Endothelial cell of hepatic sinusoid (primary cell): ENCODE results near the gene UTS2.

Source experiments
- in situ Hi-C: cut with HindIII; loops from 2 replicates; pipeline ENCODE4 v1.10.0; 2017; ENCODE audit warnings: low sequenced_read_pairs

UTS2 gene

DNA sequence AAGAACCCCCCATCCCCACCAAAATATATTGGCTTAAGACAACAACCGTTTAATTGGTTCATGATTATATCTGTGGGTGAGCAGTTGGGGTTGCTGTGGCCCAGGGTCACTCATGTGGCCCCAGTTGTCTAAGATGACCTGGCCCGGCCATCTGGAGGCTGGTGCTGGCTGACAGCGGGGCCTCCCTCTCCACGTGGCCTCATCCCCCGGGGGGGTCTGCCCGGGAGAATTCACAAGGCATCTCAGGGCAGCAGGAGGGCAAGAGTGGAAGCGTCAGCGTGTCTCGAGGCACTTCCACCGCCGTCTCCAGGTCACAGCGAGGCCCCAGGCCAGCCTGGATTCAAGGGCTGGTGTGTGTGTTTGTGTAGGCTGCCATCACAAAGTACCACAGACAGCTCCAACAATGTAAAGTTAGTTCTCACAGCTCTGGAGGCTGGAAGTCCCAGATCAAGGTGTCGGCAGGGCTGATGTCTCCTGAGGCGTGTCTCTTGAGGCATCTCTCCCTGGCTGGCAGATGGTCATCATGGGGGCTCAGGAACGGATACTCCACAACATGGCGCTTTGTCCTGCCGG, 11.0 kb upstream of the UTS2 start:
- in situ Hi-C loops, result no loop called here

DNA sequence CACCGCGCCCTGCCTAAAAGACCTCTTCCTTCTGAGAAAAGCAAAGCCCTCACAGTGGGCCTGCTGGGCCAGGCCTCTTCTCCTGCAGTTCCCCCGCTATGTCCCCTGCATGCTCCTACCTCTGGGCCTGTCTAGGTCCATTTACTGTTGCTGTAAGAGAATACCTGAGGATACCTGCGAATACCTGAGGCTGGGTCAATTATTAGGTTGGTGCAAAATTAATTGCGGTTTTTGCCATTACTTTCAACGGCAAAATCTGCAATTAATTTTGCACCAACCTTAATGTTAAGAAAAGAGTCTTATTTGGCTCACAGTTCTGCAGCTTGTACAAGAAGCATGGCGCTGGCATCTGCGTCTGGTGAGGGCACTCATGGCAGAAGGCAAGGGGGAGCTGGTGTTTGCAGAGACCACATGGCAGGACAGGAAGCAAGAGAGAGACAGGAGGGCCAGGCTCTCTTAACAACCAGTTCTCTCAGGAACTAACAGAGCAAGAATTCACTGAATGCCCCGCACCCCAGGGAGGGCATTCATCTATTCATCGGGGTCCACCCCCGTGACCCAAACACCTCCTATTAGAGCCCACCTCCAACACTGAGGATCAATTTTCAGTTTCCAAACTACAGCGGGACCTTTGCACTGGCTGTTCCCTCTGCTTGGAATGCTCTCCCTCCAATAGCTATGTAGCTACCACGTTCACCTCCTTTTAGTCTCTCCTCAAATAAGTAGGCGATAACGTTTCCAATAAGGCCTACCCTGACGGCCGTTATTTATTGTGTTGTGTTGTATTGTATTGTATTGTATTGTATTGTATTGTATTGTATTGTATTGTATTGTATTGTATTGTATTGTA, 9.6 kb upstream of the UTS2 start:
- in situ Hi-C loops, result no loop called here

DNA sequence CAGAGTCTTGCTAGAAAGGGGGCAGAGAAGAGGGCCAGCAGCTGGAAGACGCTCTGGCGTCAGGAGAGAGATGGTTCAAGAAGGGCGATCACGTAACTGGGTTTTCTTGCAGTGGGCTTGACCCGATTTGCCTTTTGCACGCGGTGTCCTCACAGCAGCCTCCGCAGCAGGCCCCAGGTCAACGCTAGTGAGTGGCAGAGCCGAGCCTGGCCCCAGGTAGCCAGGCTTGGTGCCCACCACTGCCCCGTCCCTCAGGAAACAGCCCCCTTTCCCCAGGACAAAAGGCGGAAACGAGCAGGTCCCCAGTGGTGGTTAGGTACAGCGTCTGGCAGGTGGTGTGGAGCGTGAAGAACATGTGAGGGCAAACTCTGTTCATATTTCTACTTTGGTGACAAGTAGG, 8.6 kb upstream of the UTS2 start:
- in situ Hi-C loops, result no loop called here

DNA sequence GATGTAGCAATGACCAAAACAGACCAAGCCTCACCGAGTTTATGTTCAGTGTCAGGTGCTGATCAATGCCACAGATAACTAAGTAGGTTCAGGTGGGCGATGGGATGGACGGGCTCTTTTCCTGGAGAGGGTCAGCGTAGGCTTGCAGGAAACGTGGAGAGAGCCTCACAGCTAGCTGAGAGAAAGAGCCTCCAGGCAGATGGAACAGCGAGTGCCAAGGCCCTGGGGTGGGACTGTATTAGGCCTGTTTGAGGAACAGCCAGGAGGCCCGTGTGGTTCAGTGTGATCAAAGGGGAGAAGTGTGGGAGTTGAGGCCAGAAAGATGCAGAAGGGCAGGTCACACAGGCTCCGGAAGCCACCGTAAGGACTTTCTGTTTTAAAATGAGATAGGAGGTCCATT, 7.3 kb upstream of the UTS2 start:
- in situ Hi-C loops, result no loop called here

DNA sequence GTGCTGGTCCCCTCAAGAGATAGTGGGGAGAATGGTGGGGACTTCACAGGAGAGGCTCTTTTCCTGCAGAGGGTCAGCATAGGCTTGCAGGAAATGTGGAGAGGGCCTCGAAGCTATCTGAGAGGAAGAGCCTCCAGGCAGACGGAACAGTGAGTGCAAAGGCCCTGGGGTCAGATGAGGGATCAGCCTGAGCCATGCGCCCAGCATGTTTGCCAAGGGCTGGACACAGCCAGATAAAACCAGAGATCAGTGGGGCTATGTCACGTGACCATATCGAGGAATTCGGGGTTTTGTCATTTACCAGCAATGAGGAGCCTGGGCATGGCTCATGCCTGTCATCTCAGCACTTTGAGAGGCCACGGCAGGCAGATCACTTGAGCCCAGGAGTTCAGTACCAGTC, 6.5 kb upstream of the UTS2 start:
- in situ Hi-C loops, result loop anchor here (5.0 kb wide), 1 partner anchor 38 kb away; no protein-coding TSS in a partner anchor

DNA sequence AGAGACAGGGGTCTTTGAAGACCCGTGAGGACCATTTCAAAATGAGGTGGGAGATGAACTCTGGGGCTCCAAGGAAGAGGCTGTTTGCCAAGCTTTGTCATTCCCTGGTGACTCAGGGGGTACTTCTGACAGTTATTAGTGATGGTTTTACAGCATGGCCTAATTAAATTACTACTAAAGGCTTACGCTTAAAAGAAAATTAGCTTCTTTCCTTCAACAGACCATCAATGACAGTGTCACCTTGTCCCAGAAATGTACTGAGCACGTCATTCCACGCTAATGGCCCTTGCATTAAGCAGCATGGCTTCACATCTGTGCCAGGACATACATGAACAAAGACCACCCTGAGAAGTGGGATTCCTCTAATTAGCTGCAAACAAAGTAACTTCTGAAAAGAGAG, 5.1 kb upstream of the UTS2 start:
- in situ Hi-C loops, result loop anchor here (5.0 kb wide), 1 partner anchor 39 kb away; no protein-coding TSS in a partner anchor

DNA sequence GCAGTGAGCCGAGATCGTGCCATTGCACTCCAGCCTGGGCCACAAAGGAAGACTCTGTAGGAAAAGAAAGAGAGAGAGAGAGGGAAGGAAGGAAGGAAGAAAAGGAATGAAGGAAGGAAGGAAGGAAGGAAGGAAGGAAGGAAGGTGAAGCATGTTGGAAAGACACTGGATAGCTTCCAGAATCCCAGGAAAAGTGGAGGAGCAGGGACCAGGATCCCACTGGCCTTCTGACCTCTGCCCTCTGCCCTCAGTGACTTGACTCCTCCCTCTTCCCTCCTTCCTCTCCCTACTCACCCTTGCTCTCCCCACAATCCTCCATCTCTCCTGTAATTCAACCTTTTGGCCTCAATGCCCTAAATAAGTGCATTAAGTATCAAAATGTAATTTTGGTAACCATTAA, 4.1 kb upstream of the UTS2 start:
- in situ Hi-C loops, result loop anchor here (5.0 kb wide), 1 partner anchor 40 kb away; no protein-coding TSS in a partner anchor

DNA sequence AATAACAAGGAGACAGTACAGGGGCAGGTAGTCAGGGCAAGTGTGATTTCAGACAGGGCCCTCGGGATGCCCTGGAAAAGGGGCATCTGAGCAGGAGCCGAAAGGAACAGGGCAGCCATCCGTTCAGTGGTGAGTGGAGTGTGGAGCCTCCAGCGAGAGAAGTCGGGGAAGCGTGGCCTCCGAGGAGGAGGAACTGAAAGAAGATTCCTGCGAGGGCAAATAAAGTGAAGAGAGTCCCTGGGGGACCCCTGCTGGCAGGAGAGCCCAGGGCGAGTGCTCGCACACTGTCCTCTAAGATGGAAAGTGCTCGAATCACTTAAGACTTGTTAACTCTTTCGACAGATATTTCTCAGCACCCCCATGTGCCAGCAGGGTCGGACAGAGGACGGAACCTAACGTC, 3.5 kb upstream of the UTS2 start:
- in situ Hi-C loops, result loop anchor here (5.0 kb wide), 1 partner anchor 41 kb away; no protein-coding TSS in a partner anchor

DNA sequence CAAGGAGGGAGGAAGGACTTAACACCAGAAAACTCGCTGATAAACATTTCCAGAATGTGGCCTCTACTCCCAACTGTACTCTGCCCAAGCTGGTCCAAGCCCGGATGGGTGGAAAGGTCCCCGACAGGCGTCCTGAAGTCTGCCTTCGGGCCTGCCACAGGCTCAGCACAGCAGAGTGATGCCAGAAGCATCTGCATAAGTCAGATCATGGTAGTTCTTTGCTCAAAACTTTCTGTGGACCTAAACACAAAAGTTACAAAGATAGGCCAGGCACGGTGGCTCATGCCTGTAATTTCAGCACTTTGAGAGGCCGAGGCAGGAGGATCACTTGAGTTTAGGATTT, 790 bp upstream of the UTS2 start:
- in situ Hi-C loops, result no loop called here

DNA sequence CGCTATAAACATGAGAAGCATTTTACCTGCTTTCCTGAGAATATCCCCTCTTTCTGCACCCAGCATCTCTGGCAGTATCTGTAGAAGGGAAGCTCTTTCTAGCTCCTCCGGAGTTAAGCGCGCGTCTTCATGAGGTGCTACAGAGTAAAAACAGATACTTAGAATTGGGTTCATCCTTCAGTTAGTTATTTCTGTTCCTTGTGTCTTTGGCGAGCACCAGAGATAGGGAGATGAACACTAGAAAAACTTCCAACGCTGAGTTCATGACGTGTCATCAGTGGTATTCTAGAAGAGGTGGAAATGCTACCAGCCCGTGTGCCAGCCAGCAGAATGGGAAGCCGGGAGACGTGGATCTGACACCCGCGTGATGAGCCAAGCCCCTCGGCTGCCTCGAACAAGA, 2.1 kb downstream of the UTS2 start:
- in situ Hi-C loops, result no loop called here

DNA sequence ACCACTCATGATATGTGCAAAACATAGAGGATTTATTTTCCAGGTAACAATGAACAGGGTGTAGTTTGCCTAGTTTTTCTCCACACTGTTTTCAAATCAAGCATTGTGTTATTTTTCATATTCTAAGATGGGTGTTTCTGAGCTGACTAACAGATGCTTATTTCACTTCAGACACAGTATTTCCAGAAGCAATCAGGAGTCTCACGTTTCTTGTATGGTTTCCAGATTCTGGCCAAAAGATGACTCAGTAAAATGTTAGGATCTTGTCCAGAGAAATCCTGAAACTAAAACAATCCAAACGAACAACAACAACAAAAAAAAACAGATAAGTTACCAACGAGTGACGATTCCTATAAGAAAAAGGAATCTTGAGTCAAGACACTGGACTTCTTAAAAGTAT, 5.3 kb downstream of the UTS2 start:
- in situ Hi-C loops, result no loop called here

DNA sequence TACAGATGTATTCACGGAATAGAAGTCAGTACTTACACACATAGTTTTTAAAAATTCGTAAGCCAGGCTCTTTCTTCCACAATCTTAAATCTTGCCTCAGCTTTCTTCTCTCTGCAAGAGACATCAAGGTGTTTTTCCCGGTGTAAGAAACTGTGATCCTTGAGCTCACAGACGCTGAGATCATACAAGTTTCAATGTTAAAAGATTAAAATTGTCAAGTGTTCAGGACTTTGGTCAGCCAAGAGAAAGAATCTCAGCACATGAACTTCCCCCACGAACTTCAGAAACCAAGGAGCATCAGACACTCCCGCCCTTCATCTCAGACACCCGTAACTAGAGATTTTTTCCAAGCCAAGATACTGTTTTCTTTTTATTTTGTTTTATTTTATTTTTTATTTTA, 6.2 kb downstream of the UTS2 start:
- in situ Hi-C loops, result no loop called here

DNA sequence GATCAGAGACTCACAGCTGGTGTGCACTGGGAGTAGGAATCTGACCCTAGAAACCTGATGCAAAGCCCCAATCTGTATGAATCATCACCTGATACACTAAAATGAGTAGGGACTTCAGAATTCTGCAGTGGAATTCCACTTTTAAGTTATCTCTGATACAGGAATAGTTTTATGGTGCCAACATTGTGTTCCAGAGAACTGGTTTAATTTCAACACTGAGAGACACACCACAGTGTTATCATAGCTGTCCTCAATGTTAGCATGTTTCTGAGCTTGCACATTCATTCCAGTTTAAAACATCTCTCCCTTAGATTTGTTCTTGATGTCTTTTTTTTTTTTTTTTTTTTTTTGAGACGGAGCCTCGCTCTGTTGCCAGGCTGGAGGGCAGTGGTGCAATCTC, 7.1 kb downstream of the UTS2 start:
- in situ Hi-C loops, result no loop called here

DNA sequence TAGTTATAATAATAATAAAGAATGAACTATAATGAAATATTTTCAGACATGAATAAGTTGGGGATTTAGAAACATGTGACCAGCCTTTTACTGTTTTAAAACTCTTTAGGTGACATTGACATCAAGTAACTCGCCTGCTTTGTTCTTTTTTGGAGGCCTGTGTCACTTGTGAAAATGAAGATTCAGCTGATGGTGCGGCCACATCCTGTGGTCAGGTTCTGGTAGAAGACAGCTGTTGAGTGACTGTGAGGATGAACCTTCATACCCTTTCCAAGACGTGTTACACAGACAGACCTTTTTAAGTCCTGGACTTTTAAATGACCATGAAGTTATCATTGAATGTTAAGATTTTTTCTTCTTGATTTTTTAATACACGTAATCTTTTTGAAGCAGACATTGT, 10.3 kb downstream of the UTS2 start:
- in situ Hi-C loops, result no loop called here

DNA sequence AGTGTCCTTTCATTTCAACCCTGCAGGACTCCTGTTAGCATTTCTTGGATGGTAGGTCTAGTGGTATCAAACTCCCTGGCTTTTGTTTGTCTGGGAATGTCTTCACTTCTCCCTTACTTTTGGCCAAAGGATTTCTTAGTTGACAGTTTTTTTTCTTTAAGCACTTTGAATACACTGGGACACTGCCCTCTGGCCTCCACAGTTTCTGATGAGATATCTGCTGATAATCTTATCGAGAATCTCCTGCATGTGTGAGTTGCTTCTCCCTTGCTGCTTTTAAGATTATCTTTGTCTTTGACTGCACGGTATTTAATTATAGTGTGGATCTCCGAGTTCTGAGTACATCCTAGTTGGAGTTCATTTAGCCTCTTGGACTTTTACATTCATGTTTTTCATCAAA, 13.3 kb downstream of the UTS2 start:
- in situ Hi-C loops, result no loop called here

DNA sequence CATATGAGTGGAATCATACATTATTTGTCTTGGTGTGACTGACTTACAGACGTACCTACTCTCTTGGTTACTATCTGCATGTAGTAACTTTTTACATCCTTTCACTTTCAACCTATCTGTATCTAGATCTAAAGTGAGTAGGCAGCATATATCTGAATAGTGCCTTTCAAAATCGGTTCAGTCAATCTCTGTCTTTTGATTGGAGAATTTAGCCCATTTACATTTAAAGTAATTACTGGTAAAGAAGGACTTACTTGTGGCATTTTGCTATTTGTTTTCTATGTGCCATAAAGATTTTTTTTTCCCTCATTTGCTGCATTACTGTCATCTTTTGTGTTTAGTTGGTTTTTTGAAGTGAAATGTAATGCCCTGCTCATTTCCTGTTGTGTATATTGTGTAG, 14.2 kb downstream of the UTS2 start:
- in situ Hi-C loops, result no loop called here

DNA sequence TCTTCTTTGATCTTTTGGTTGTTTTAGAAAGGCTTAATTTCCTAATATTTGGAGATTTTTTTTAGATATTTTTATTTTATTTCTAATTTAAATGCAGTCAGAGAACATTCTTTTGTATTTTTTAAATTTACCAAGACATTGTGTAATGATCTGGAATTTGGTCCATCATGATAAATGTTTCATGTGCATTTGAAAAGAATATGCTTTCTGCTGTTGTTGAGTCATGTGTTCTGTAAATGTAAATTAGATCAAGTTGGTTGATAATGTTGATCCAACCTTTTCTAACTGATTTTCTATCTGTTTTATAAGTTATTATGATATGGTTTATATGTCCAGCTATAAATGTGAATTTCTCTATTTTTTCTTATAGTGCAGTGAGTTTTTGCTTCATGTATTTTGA, 19.8 kb downstream of the UTS2 start:
- in situ Hi-C loops, result no loop called here

DNA sequence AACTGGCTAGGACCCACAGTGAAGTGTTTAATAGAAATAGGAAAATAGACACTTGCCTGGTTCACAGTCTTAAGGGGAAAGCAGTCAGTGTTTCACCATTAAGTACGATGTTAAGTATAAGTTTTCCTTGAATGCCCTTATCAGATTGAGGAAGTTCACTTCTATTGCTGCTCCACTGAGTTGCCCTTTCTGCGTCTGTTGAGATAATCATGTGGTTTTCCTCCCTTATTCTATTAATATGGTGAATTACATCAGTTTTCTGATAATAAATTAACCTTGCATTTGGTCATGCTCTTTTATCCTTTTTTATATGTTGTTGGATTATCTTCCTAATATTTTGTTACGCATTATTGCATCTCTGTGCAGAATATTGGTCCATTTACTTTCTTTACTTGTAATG, 21.4 kb downstream of the UTS2 start:
- in situ Hi-C loops, result no loop called here

DNA sequence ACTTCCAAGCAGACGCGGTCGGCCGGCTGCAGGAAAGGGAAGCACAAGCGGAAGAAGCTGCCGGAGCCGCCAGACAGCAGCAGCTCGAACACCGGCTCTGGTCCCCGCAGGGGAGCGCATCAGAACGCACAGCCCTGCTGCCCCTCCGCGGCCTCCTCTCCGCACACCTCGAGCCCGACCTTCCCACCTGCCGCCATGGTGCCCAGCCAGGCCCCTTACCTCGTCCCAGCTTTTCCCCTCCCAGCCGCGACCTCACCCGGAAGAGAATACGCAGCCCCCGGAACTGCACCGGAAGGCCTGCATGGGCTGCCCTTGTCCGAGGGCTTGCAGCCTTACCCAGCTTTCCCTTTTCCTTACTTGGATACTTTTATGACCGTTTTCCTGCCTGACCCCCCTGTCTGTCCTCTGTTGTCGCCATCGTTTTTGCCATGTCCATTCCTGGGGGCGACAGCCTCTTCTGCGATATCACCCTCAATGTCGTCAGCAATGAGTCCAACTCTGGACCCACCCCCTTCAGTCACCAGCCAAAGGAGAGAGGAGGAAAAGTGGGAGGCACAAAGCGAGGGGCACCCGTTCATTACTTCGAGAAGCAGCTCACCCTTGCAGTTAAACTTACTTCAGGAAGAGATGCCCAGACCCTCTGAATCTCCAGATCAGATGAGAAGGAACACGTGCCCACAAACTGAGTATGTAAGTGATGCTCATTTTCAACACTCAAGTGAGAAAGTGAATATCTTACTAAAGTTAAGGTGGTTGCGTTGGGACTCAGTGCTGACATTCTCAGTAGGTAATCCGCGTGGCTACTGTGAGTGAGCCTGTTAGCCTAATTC, 25.5 kb downstream of the UTS2 start:
- in situ Hi-C loops, result no loop called here

DNA sequence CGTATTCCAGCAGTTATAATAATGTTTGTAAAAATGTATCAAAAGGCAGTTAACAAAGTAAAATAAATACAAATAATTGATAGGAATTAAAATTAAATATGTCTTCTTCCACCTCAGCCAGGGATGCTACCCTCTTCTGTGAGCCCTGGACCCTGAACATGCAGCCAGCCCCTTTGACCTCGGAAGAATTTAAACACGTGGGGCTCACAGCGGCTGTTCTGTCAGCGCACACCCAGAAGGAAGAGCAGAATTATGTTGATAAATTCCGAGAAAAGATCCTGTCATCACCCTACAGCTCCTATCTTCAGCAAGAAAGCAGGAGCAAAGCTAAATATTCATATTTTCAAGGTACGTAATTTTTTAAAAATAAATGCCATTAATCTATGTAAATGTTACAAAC, 26.5 kb downstream of the UTS2 start:
- in situ Hi-C loops, result no loop called here

DNA sequence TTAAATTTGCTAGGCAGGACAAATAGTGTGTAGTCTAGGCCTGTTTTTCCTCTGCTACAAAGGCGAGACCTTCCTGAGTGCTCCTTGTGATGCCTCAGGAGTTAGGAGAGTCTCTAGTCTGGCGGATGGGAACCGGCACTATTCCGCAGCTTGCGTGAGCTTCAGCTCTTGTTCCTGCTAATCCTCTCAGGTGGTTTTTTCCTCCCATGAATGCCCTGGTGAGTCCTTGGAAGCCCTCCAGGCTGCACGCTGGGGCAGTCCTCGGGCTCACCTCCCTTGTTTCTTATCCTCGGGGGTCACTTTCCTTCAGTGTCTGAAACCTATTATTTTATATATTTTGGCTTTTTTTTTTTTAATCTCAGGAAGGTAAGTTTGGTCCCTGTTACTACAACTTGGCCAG, 28.2 kb downstream of the UTS2 start:
- in situ Hi-C loops, result no loop called here

DNA sequence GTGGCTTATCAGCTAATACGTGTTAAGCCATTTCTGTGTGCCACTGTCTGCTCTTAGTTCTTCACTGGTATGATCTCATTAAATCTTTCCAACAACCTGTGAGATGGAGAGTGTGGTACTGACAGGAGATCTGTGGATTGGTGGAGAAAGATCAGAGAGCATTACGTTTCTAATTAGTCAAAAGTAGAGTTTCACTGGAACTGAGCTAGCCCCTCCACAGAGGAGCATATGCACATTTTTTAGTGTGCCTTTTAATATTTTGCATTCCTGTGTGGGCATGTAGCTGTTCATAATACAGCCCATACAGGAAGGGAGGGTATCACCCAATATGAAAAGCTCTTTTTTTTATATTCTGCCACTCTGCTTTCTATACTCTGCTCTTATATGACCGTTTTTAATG, 31.6 kb downstream of the UTS2 start:
- in situ Hi-C loops, result no loop called here
